GM13976 (cell line): ENCODE data around the gene C12orf56.

Experiments used
- DNase-seq: peaks from one replicate; pipeline ENCODE4 v3.0.0; 2012; ENCODE audit warnings: low spot score
- CTCF ChIP-seq: IDR thresholded peaks from 2 replicates; pipeline ENCODE4 v1.5.1; 2012; ENCODE audit warnings: borderline replicate concordance, mild to moderate bottlenecking; ENCODE audit not compliant: insufficient read depth; ENCODE audit errors: extremely low read depth, missing control alignments, control extremely low read depth
- in situ Hi-C: fragments of 300-500 bp; cut with MboI; formaldehyde crosslinking; loops from one replicate; pipeline ENCODE4 v1.12.0; 2022; ENCODE audit warnings: low sequenced_read_pairs, mixed read lengths, inconsistent platforms; ENCODE audit not compliant: unreplicated experiment

Gene C12orf56

GRCh38 chr12:64278421-64278820 lies 112.1 kb downstream of the C12orf56 start:
- DNase-seq, result no peak
- TF ChIP-seq CTCF, result no peak
- in situ Hi-C loops, result no loop called here

GRCh38 chr12:64273527-64274403 lies 116.8 kb downstream of the C12orf56 start:
- in situ Hi-C loops, result no loop called here
- DNase-seq, result peak; percentile 27
- peak; percentile 14 for TF ChIP-seq CTCF

- TF ChIP-seq CTCF, result no peak
- no peak for DNase-seq
- in situ Hi-C loops, result no loop called here
Measured at GRCh38 chr12:64270411-64270810, 120.1 kb downstream of the C12orf56 start.

- DNase-seq, result no peak
- in situ Hi-C loops, result no loop called here
- no peak for TF ChIP-seq CTCF
Measured at GRCh38 chr12:64269161-64269560, 121.4 kb downstream of the C12orf56 start.

- no peak for TF ChIP-seq CTCF
- DNase-seq, result no peak
- in situ Hi-C loops, result no loop called here
Measured at GRCh38 chr12:64268409-64268808, 122.1 kb downstream of the C12orf56 start.

- in situ Hi-C loops, result no loop called here
- no peak for TF ChIP-seq CTCF
- DNase-seq, result no peak
Measured at GRCh38 chr12:64265839-64266238, 124.7 kb downstream of the C12orf56 start.
